Measurements from ENCODE around the gene CABLES1.

Gene CABLES1

DNA sequence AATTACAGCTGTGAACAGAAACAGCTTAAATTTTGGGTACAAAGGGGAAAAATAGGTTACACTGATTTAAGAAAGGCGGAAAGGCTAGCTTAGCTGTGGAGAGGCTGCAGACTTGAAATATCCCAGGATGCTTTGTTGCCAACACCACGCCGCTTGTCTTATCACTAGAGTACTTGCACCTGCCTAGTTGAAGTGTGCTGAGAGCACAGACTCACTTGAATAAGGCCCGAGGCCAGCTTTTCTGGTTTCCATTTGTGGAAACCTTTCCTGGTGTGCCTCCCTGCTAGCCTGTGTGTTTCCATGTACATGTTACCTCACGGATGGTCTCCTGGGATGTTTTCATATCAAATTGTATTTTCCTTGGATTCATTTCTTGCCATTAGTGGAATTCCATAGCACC is 3.2 kb downstream of the CABLES1 start:
- H3K4me3 ChIP-seq (ENCODE audit: low read depth, low read length): peak overlapping the region; percentile 82
- no peak for DNase-seq (ENCODE audit: low read depth)
- TF ChIP-seq, protein P1, sequence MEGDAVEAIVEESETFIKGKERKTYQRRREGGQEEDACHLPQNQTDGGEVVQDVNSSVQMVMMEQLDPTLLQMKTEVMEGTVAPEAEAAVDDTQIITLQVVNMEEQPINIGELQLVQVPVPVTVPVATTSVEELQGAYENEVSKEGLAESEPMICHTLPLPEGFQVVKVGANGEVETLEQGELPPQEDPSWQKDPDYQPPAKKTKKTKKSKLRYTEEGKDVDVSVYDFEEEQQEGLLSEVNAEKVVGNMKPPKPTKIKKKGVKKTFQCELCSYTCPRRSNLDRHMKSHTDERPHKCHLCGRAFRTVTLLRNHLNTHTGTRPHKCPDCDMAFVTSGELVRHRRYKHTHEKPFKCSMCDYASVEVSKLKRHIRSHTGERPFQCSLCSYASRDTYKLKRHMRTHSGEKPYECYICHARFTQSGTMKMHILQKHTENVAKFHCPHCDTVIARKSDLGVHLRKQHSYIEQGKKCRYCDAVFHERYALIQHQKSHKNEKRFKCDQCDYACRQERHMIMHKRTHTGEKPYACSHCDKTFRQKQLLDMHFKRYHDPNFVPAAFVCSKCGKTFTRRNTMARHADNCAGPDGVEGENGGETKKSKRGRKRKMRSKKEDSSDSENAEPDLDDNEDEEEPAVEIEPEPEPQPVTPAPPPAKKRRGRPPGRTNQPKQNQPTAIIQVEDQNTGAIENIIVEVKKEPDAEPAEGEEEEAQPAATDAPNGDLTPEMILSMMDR (IDR thresholded peaks at IDR 0.05; ENCODE audit: low read depth, low read length, missing control alignments): no peak
- in situ Hi-C loops (cut with HindIII; ENCODE audit: low sequenced_read_pairs): loop anchor here (25.0 kb wide), 1 partner anchor 249 kb away; no protein-coding TSS in a partner anchor

DNA sequence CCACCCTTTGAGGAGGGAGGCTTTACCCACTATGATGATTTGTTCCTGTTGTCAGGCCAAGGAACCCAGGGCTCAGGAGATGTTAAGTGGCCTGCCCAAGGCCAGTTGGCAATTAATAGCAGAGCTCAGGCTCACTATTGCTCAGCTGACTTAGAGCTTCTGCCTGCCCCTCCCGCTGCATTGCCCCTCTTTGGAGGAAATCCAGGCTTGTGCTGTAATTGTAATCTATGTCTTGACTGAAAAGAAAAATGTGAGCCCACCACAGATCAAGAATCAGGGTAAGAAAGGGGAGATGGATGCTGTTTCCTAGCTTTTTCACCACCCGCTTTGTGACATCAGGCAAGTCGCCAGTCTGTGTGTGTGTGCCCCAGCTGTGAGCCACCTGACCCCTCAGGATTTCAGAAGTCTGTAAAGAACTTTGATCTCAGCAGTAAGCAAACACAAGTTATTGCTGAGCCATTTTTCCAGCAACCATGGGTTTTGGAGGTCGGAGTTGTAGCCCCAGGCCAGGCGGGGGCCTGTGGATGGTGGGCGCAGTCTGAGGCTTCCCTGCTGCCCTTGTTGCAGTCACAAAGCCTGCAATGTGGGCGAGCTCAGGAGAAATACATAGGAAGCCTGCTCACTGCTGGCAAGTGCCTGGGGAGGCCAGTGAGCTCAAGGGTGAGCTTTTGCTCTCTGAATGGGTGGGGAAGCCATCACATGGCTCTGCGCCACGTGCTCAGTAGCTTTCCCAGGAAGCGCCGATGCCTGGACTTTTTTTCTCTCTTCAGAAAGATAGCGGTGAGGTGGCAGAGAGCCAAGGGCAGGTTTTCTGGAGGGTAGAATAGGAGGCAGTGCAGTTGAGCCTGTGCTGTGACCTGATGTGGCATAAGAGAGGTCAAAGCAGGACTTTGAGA is 6.1 kb downstream of the CABLES1 start:
- no peak for DNase-seq (ENCODE audit: low read depth)
- in situ Hi-C loops (cut with HindIII; ENCODE audit: low sequenced_read_pairs): loop anchor here (25.0 kb wide), 1 partner anchor 246 kb away; no protein-coding TSS in a partner anchor
- H3K4me3 ChIP-seq (ENCODE audit: low read depth, low read length): no peak overlapping the region
- TF ChIP-seq, protein P1 (IDR thresholded peaks at IDR 0.05; ENCODE audit: low read depth, low read length, missing control alignments): no peak

DNA sequence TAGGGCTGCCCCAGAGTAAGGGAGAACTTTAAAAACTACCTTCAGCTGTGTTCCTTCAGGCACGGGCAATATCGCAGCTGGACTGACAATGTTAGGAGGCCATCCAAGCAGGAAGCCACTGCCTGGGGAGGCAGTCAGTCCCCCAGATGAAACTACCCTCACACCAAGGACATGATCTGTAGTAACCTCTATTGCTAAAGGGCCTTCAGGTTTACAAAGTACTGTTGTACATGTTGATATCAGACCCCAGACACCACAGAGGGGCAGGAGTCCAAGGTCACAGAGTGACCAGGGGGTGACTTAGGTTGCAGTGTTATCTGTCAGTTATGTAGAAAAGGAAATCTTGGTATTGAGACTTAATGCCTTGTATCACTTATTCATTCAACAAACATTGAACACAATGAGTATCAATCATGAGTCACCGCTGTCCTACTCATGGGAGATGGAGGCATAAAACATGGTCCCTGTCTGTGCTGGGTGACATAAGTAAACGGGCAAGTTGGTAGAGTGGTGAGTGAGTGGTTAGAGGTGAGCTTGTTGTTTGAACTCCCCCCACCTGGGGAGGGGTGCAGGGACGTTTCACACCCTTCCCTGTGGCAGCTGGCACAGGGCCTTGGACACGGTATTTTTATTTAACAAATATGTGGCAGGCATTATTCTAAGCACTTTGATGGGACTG is 7.1 kb downstream of the CABLES1 start:
- in situ Hi-C loops (cut with HindIII; ENCODE audit: low sequenced_read_pairs): loop anchor here (25.0 kb wide), 1 partner anchor 245 kb away; no protein-coding TSS in a partner anchor
- DNase-seq (ENCODE audit: low read depth): no peak

DNA sequence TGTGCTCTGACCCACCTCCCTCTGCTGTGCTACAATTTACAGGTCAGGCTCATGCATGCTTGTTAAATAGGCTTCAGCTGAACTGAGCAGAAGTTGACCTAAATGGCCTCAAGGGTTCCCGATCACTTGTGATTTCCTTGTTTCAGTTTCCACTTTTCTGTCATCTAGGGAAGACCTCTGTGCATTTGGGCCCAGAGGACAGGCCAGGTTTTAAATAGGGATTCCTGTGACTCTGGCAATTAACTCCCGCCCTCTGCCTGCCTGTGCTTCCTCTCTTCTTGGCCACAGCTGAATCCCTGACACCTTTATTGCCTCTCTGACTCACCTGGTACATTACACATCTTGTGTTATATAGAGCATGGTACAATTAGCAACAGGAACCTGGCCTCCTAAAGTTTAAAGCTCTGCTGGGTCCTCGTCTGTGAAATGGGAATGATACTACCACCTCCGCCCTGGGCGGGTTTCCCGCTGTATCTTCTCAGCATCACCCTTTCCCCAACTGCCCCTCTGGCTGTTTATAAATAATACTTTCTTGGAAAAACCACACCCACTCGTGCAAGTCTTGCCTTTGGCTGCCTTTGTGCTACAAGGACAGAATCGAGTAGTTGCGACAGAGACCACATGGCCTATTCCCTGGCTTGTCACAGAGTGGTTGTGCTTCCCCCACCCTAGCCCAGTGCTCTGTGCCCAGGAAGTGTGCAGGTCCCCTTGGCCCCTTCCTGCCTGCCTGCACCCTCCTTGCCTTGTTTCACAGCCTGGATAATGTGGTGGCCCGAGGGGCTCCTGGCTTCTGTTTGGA is 7.9 kb downstream of the CABLES1 start:
- TF ChIP-seq, protein P1 (IDR thresholded peaks at IDR 0.05; ENCODE audit: low read depth, low read length, missing control alignments): no peak
- in situ Hi-C loops (cut with HindIII; ENCODE audit: low sequenced_read_pairs): loop anchor here (25.0 kb wide), 1 partner anchor 244 kb away; no protein-coding TSS in a partner anchor
- H3K4me3 ChIP-seq (ENCODE audit: low read depth, low read length): no peak overlapping the region
- DNase-seq (ENCODE audit: low read depth): no peak

More for the DNA sequence above, 7.1 kb downstream of the CABLES1 start:
- TF ChIP-seq, protein P1 (IDR thresholded peaks at IDR 0.05; ENCODE audit: low read depth, low read length, missing control alignments): no peak
- no peak overlapping the region for H3K4me3 ChIP-seq (ENCODE audit: low read depth, low read length)

DNA sequence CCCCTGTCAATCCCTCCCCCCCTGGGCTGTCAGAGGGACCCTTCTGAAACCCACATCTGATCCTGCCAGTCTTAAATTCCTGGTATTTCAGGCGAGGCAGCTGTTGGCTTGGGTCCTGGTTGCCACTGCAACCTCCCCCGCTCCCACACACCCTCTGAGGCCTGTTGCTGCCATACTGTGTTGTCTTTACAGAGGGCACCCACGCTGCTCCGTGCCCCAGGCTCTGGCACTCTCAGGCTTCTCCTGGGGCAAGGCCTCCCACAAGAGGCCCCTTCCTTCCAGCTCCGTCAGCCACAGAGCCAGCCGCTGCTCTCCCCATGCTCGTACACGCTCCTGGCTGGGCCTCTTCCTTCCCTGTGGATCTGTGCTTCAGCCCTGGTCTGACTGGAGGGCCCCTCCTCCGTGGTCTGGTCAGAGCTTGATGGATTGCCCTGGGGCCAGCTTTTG is 8.6 kb downstream of the CABLES1 start:
- in situ Hi-C loops (cut with HindIII; ENCODE audit: low sequenced_read_pairs): loop anchor here (25.0 kb wide), 1 partner anchor 243 kb away; no protein-coding TSS in a partner anchor

More for the DNA sequence above, 8.6 kb downstream of the CABLES1 start:
- no peak overlapping the region for H3K4me3 ChIP-seq (ENCODE audit: low read depth, low read length)
- TF ChIP-seq, protein P1 (IDR thresholded peaks at IDR 0.05; ENCODE audit: low read depth, low read length, missing control alignments): no peak
- no peak for DNase-seq (ENCODE audit: low read depth)

Measured in astrocyte of the cerebellum (primary cell).